Ramos (cell line): ENCODE measurements around the gene CNTN5.

Experiments
- in situ Hi-C: fragments of 300-500 bp; cut with MboI; formaldehyde crosslinking; loops from one replicate; pipeline ENCODE4 v1.14.3; 2022; ENCODE audit warnings: low sequenced_read_pairs; ENCODE audit not compliant: unreplicated experiment

CNTN5 gene

GRCh38 chr11:99584830-99585229 is 564.1 kb downstream of the CNTN5 start:
- in situ Hi-C loops, result no loop called here

GRCh38 chr11:99585606-99586005 is 564.9 kb downstream of the CNTN5 start:
- in situ Hi-C loops, result no loop called here

GRCh38 chr11:99589771-99590170 is 569.0 kb downstream of the CNTN5 start:
- in situ Hi-C loops, result no loop called here

- in situ Hi-C loops, result no loop called here
Measured at GRCh38 chr11:99592266-99592665, 571.5 kb downstream of the CNTN5 start.

GRCh38 chr11:99593197-99593596 is 572.4 kb downstream of the CNTN5 start:
- in situ Hi-C loops, result no loop called here

GRCh38 chr11:99601179-99601578 is 580.4 kb downstream of the CNTN5 start:
- in situ Hi-C loops, result no loop called here

- in situ Hi-C loops, result no loop called here
Measured at GRCh38 chr11:99614352-99614751, 593.6 kb downstream of the CNTN5 start.

- in situ Hi-C loops, result no loop called here
Measured at GRCh38 chr11:99630629-99631028, 609.9 kb downstream of the CNTN5 start.

- in situ Hi-C loops, result no loop called here
Measured at GRCh38 chr11:99631618-99632017, 610.9 kb downstream of the CNTN5 start.

GRCh38 chr11:99632969-99633368 is 612.2 kb downstream of the CNTN5 start:
- in situ Hi-C loops, result no loop called here

GRCh38 chr11:99634581-99634980 is 613.8 kb downstream of the CNTN5 start:
- in situ Hi-C loops, result no loop called here

- in situ Hi-C loops, result no loop called here
Measured at GRCh38 chr11:99638073-99638553, 617.4 kb downstream of the CNTN5 start.

GRCh38 chr11:99640671-99641070 is 619.9 kb downstream of the CNTN5 start:
- in situ Hi-C loops, result no loop called here

GRCh38 chr11:99645934-99646333 is 625.2 kb downstream of the CNTN5 start:
- in situ Hi-C loops, result no loop called here

GRCh38 chr11:99670067-99670676 is 649.4 kb downstream of the CNTN5 start:
- in situ Hi-C loops, result no loop called here

GRCh38 chr11:99671808-99672409 is 651.2 kb downstream of the CNTN5 start:
- in situ Hi-C loops, result no loop called here

GRCh38 chr11:99676292-99676691 is 655.5 kb downstream of the CNTN5 start:
- in situ Hi-C loops, result no loop called here

GRCh38 chr11:99682171-99682570 is 661.4 kb downstream of the CNTN5 start:
- in situ Hi-C loops, result no loop called here

- in situ Hi-C loops, result no loop called here
Measured at GRCh38 chr11:99682646-99683045, 661.9 kb downstream of the CNTN5 start.

- in situ Hi-C loops, result no loop called here
Measured at GRCh38 chr11:99683933-99684332, 663.2 kb downstream of the CNTN5 start.

- in situ Hi-C loops, result no loop called here
Measured at GRCh38 chr11:99686838-99687237, 666.1 kb downstream of the CNTN5 start.

GRCh38 chr11:99687320-99687719 is 666.6 kb downstream of the CNTN5 start:
- in situ Hi-C loops, result no loop called here
